Activated T-cell treated with anti-CD3 and anti-CD28 coated beads, Interleukin-2, amount 50 U/mL, for 72 hours (primary cell): ENCODE measurements around the gene TNFRSF19. TPM values are rescaled to one million over a fixed set of nuclear protein-coding genes. Genes with fewer than 3 reads are reported as not detected.

Experiments used
- ATAC-seq, 2 donors: fragments of 150-1000 bp; cut with Tn5 transposase; replicated peaks in 1 of 2; 2 replicates each; pipeline ENCODE4 v1.10.0; 2021; ENCODE audit warnings: moderate library complexity in 2 of 2, mild to moderate bottlenecking in 1 of 2
- DNase-seq, 2 donors: peaks; one replicate each; pipeline ENCODE4 v3.0.0; 2021 to 2022; ENCODE audit warnings: mixed read lengths in 1 of 2
- H3K27ac Mint-ChIP-seq: one replicate; pipeline ENCODE4 v1.8.0; 2022; ENCODE audit warnings: mild to moderate bottlenecking, moderate library complexity, mixed read lengths
- H3K27me3 Mint-ChIP-seq: one replicate; pipeline ENCODE4 v1.8.0; 2022; ENCODE audit warnings: low read depth, mixed read lengths
- H3K36me3 Mint-ChIP-seq, 2 donors: one replicate each; pipeline ENCODE4 v1.8.0; 2022; ENCODE audit warnings: mixed read lengths in 2 of 2, mild to moderate bottlenecking in 1 of 2; ENCODE audit not compliant: insufficient read depth in 2 of 2
- H3K4me1 Mint-ChIP-seq: one replicate; pipeline ENCODE4 v1.8.0; 2022; ENCODE audit warnings: low read depth, mixed read lengths
- H3K4me3 Mint-ChIP-seq, 2 donors: one replicate each; pipeline ENCODE4 v1.8.0; 2022; ENCODE audit warnings: mild to moderate bottlenecking in 2 of 2, mixed read lengths in 2 of 2, moderate library complexity in 2 of 2
- H3K9me3 Mint-ChIP-seq, 2 donors: one replicate each; pipeline ENCODE4 v1.8.0; 2022; ENCODE audit warnings: mixed read lengths in 2 of 2
- total RNA-seq, 2 donors: library from RNA; stranded (reverse); gene quantifications; one replicate each; pipeline ENCODE4 v1.2.3, GENCODE V29; 2022

Gene TNFRSF19
- total RNA-seq, 2 donors from 2014 or later: 0.07 TPM; not detected in 1

GRCh38 chr13:23599083-23599925, 29.1 kb downstream of the TNFRSF19 start:
- no peaks in the 10 kb centered on the region for H3K9me3 Mint-ChIP-seq
- peaks cover 25% of the 10 kb centered on the region for H3K27me3 Mint-ChIP-seq
- H3K27ac Mint-ChIP-seq: no peak overlapping the region
- no peaks in the 10 kb centered on the region for H3K4me1 Mint-ChIP-seq
- no peak for ATAC-seq
- H3K36me3 Mint-ChIP-seq: peaks cover 3 to 5% of the 10 kb centered on the region in 2 donors
- H3K4me3 Mint-ChIP-seq: no peak overlapping the region
- DNase-seq: no peak

GRCh38 chr13:23600100-23600499, 29.9 kb downstream of the TNFRSF19 start:
- Mint-ChIP-seq H3K36me3 (peaks cover 3 to 5% of the 10 kb centered on the region in 2 donors), H3K27me3 (peaks cover 25% of the 10 kb centered on the region), H3K4me1 (no peaks in the 10 kb centered on the region), H3K9me3 (no peaks in the 10 kb centered on the region), H3K4me3 (no peak overlapping the region), H3K27ac (no peak overlapping the region)
- ATAC-seq: no peak
- no peak for DNase-seq

GRCh38 chr13:23600534-23600933, 30.3 kb downstream of the TNFRSF19 start:
- Mint-ChIP-seq H3K27ac (no peak overlapping the region), H3K27me3 (peaks cover 25% of the 10 kb centered on the region), H3K36me3 (peaks cover 3 to 5% of the 10 kb centered on the region in 2 donors), H3K9me3 (no peaks in the 10 kb centered on the region), H3K4me1 (no peaks in the 10 kb centered on the region), H3K4me3 (no peak overlapping the region)
- DNase-seq: no peak
- no peak for ATAC-seq

GRCh38 chr13:23605831-23606230, 35.6 kb downstream of the TNFRSF19 start:
- DNase-seq (no peak), ATAC-seq (no peak)
- Mint-ChIP-seq H3K36me3 (no peaks in the 10 kb centered on the region), H3K27ac (no peak overlapping the region), H3K27me3 (peaks cover 13% of the 10 kb centered on the region), H3K4me1 (peaks cover 18% of the 10 kb centered on the region), H3K9me3 (no peaks in the 10 kb centered on the region), H3K4me3 (no peak overlapping the region)

GRCh38 chr13:23608138-23608537, 37.9 kb downstream of the TNFRSF19 start:
- no peak overlapping the region for H3K4me3 Mint-ChIP-seq
- H3K9me3 Mint-ChIP-seq: no peaks in the 10 kb centered on the region
- peaks cover 22% of the 10 kb centered on the region for H3K27me3 Mint-ChIP-seq
- no peaks in the 10 kb centered on the region for H3K36me3 Mint-ChIP-seq
- peaks cover 18% of the 10 kb centered on the region for H3K4me1 Mint-ChIP-seq
- ATAC-seq (no peak), DNase-seq (no peak)
- no peak overlapping the region for H3K27ac Mint-ChIP-seq

GRCh38 chr13:23608701-23609413, 38.6 kb downstream of the TNFRSF19 start:
- no peak overlapping the region for H3K27ac Mint-ChIP-seq
- DNase-seq (no peak), ATAC-seq (no peak)
- H3K4me1 Mint-ChIP-seq: peaks cover 18% of the 10 kb centered on the region
- H3K36me3 Mint-ChIP-seq: no peaks in the 10 kb centered on the region
- peak overlapping the region in 1 of 2 donors; percentile 2 for H3K4me3 Mint-ChIP-seq
- no peaks in the 10 kb centered on the region for H3K9me3 Mint-ChIP-seq
- peaks cover 29% of the 10 kb centered on the region for H3K27me3 Mint-ChIP-seq

- H3K27ac Mint-ChIP-seq: no peak overlapping the region
- H3K27me3 Mint-ChIP-seq: peaks cover 33% of the 10 kb centered on the region
- H3K36me3 Mint-ChIP-seq: no peaks in the 10 kb centered on the region
- H3K4me1 Mint-ChIP-seq: peaks cover 18% of the 10 kb centered on the region
- no peak for DNase-seq
- H3K4me3 Mint-ChIP-seq: no peak overlapping the region
- no peaks in the 10 kb centered on the region for H3K9me3 Mint-ChIP-seq
- no peak for ATAC-seq
Observed at GRCh38 chr13:23609414-23609760, 39.2 kb downstream of the TNFRSF19 start.

- Mint-ChIP-seq H3K4me3 (peak overlapping the region; percentile 18 to 61), H3K4me1 (peaks cover 18% of the 10 kb centered on the region), H3K36me3 (no peaks in the 10 kb centered on the region), H3K9me3 (no peaks in the 10 kb centered on the region), H3K27me3 (peaks cover 33% of the 10 kb centered on the region), H3K27ac (no peak overlapping the region)
- ATAC-seq: no peak
- DNase-seq: no peak
Observed at GRCh38 chr13:23609874-23610576, 39.8 kb downstream of the TNFRSF19 start.

GRCh38 chr13:23610966-23611491, 40.8 kb downstream of the TNFRSF19 start:
- Mint-ChIP-seq H3K36me3 (no peaks in the 10 kb centered on the region), H3K4me3 (no peak overlapping the region), H3K9me3 (no peaks in the 10 kb centered on the region), H3K4me1 (peaks cover 18% of the 10 kb centered on the region), H3K27ac (no peak overlapping the region), H3K27me3 (peaks cover 33% of the 10 kb centered on the region)
- no peak for ATAC-seq
- DNase-seq: no peak

- no peaks in the 10 kb centered on the region for H3K9me3 Mint-ChIP-seq
- no peak overlapping the region for H3K4me3 Mint-ChIP-seq
- ATAC-seq (no peak), DNase-seq (no peak)
- no peaks in the 10 kb centered on the region for H3K36me3 Mint-ChIP-seq
- H3K4me1 Mint-ChIP-seq: peaks cover 18% of the 10 kb centered on the region
- H3K27ac Mint-ChIP-seq: no peak overlapping the region
- H3K27me3 Mint-ChIP-seq: peaks cover 38% of the 10 kb centered on the region
Observed at GRCh38 chr13:23612182-23612581, 42.0 kb downstream of the TNFRSF19 start.

GRCh38 chr13:23612731-23613130, 42.5 kb downstream of the TNFRSF19 start:
- peaks cover 39% of the 10 kb centered on the region for H3K27me3 Mint-ChIP-seq
- ATAC-seq: no peak

GRCh38 chr13:23613596-23613995, 43.4 kb downstream of the TNFRSF19 start:
- no peaks in the 10 kb centered on the region for H3K36me3 Mint-ChIP-seq
- DNase-seq (no peak), ATAC-seq (no peak)
- H3K4me1 Mint-ChIP-seq: peaks cover 17% of the 10 kb centered on the region
- no peak overlapping the region for H3K4me3 Mint-ChIP-seq
- peaks cover 37% of the 10 kb centered on the region for H3K27me3 Mint-ChIP-seq
- H3K9me3 Mint-ChIP-seq: no peaks in the 10 kb centered on the region
- H3K27ac Mint-ChIP-seq: no peak overlapping the region

More at GRCh38 chr13:23612731-23613130, 42.5 kb downstream of the TNFRSF19 start:
- Mint-ChIP-seq H3K36me3 (no peaks in the 10 kb centered on the region), H3K9me3 (no peaks in the 10 kb centered on the region), H3K27ac (no peak overlapping the region), H3K4me1 (peaks cover 18% of the 10 kb centered on the region), H3K4me3 (no peak overlapping the region)
- no peak for DNase-seq
